ENCODE results near the gene PHPT1.
"Not testable (repeated sequence)": the region's sequence is repeated elsewhere in the genome, so short reads cannot be mapped to it uniquely, and the experiment has no call there.

Gene PHPT1

DNA sequence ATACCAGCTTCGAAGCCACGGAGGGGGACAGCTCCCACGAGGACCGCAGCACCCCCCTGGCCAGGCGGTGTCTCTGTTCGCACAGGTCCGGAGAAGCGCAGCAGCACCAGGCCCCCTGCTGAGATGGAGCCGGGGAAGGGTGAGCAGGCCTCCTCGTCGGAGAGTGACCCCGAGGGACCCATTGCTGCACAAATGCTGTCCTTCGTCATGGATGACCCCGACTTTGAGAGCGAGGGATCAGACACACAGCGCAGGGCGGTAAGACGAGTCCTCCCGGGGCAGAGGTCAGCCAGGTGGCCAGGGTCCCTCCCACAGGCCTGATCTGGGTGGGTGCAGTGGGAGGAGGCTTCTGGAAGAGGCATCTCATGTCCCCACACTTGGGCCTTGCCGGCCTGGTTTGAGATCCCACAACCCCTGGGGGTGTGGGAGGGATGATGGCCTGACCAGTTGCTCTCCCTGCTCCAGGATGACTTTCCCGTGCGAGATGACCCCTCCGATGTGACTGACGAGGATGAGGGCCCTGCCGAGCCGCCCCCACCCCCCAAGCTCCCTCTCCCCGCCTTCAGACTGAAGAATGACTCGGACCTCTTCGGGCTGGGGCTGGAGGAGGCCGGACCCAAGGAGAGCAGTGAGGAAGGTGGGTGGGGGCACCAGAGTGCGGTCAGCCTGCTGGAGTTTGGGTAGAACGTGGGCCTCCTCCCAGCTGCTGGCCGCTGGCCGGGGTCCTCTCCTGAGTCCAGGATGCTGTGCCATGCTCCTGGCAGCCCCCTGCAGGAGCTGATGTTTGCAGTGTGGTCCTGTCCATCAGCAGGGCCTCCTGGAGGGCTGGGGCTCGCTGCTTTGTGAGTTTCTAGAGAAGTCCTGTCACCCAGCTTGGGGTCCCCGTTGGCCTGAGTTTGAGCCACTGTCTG is 9.7 kb upstream of the PHPT1 start:
- TF ChIP-seq SP1 (IDR thresholded peaks at IDR 0.05), result no peak
- TF ChIP-seq ELF4 (IDR thresholded peaks at IDR 0.05), result no peak
- no peak for TF ChIP-seq HDGF (IDR thresholded peaks at IDR 0.05; ENCODE audit: borderline replicate concordance)
- no peak for TF ChIP-seq FOXA1 (IDR thresholded peaks at IDR 0.05)
- no peak for DNase-seq (ENCODE audit: extremely low spot score)
- CTCF ChIA-PET, result no interaction called here
- POLR2A ChIA-PET, result interaction anchor here (1.8 kb wide), 1 partner anchor 17 kb away, joined by 4 read pairs; no protein-coding TSS in a partner anchor

DNA sequence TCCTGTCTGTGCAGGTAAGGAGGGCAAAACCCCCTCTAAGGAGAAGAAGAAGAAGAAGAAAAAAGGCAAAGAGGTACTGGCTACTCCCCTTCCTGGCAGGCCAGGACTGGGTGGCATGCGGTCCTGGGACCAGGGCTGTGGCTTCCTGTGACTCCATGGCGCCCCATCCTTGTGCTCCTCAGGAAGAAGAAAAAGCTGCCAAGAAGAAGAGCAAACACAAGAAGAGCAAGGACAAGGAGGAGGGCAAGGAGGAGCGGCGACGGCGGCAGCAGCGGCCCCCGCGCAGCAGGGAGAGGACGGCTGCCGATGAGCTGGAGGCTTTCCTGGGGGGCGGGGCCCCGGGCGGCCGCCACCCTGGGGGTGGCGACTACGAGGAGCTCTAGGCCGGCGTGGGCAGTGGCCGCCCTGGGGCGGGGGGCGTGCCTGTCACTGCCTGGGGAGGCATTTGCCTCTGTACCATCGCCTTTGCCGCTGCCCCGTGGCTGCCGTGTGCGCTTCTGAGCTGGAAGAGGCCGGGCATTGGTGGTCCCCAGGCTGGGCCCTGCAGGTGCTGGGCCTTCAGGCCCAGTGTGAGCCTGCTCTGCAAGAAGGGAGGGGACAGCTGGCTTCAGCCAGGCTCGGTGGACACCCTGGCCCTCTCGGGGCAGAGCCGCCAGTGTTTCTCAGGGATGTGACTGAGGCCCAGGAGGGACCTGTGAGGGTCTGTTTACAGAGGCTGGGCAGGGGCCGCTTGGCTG is 8.9 kb upstream of the PHPT1 start:
- POLR2A ChIA-PET, result interaction anchor here (1.8 kb wide), 1 partner anchor 18 kb away, joined by 4 read pairs; no protein-coding TSS in a partner anchor
- no peak for DNase-seq (ENCODE audit: extremely low spot score)
- TF ChIP-seq HDGF (IDR thresholded peaks at IDR 0.05; ENCODE audit: borderline replicate concordance) (no peak), L3MBTL2 (conservative IDR thresholded peaks at IDR 0.05) (no peak), LEF1 (IDR thresholded peaks at IDR 0.05; ENCODE audit: borderline replicate concordance) (no peak), SUZ12 (IDR thresholded peaks at IDR 0.05) (no peak), SP1 (IDR thresholded peaks at IDR 0.05) (no peak), ELF4 (IDR thresholded peaks at IDR 0.05) (no peak), NFRKB (IDR thresholded peaks at IDR 0.05) (no peak), TARDBP (IDR thresholded peaks at IDR 0.05) (no peak), FOXK2 (IDR thresholded peaks at IDR 0.05) (no peak), ARNT (IDR thresholded peaks at IDR 0.05) (no peak), ZNF384 (IDR thresholded peaks at IDR 0.05) (no peak), FOXM1 (IDR thresholded peaks at IDR 0.05; ENCODE audit: borderline replicate concordance) (no peak)
- TF ChIP-seq, protein P1, sequence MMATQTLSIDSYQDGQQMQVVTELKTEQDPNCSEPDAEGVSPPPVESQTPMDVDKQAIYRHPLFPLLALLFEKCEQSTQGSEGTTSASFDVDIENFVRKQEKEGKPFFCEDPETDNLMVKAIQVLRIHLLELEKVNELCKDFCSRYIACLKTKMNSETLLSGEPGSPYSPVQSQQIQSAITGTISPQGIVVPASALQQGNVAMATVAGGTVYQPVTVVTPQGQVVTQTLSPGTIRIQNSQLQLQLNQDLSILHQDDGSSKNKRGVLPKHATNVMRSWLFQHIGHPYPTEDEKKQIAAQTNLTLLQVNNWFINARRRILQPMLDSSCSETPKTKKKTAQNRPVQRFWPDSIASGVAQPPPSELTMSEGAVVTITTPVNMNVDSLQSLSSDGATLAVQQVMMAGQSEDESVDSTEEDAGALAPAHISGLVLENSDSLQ (IDR thresholded peaks at IDR 0.05), result no peak
- CTCF ChIA-PET, result no interaction called here

DNA sequence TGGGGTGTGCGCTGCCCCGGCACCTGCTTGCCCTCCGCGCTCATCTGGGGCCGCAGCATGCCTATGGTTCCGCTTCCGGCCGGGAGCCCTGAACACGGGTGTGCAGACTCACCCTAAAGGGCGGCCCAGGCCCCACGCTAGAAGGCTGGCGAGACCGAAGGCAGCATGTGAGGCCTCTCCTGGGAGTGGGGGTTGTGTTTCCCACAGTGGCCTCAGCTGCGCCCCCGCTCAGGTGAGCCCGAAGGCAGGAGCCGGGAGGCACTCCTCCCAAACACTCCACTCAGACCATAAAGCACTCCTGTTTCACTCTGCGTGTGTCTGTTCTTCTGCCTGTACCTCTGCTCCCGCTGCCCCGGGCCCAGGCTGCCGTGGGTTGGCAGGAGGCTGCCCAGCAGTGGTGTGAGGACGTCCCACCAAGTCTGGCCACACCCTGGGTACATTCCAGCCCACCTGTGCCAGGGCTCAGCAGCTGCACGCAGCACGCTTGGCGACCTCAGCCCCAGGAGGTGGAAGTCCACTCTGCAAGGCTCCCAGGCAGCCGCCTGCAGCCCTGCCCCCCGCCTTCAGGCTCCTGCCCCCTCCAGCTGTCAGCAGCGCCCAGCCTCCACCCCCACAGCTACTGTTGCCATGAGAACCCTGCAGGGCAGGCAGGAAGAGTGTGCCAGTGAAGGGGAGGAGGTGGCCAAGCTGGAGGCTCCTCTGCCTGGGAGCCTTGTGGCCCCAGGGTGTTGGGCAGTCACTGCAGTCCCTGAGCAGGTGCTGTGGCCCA is 8.1 kb upstream of the PHPT1 start:
- no peak for DNase-seq (ENCODE audit: extremely low spot score)
- no peak for TF ChIP-seq LEF1 (IDR thresholded peaks at IDR 0.05; ENCODE audit: borderline replicate concordance)
- TF ChIP-seq FOXA1 (IDR thresholded peaks at IDR 0.05), result no peak
- TF ChIP-seq SP1 (IDR thresholded peaks at IDR 0.05), result no peak
- no peak for TF ChIP-seq TARDBP (IDR thresholded peaks at IDR 0.05)
- no peak for TF ChIP-seq ZNF384 (IDR thresholded peaks at IDR 0.05)
- TF ChIP-seq BHLHE40 (IDR thresholded peaks at IDR 0.05; ENCODE audit: borderline replicate concordance), result no peak
- TF ChIP-seq FOXK2 (IDR thresholded peaks at IDR 0.05), result no peak
- TF ChIP-seq NFRKB (IDR thresholded peaks at IDR 0.05), result no peak
- TF ChIP-seq CTBP1 (IDR thresholded peaks at IDR 0.05; ENCODE audit: borderline replicate concordance), result no peak
- no peak for TF ChIP-seq L3MBTL2 (conservative IDR thresholded peaks at IDR 0.05)
- TF ChIP-seq FOXM1 (IDR thresholded peaks at IDR 0.05; ENCODE audit: borderline replicate concordance), result no peak
- TF ChIP-seq HDGF (IDR thresholded peaks at IDR 0.05; ENCODE audit: borderline replicate concordance), result no peak
- TF ChIP-seq ELF4 (IDR thresholded peaks at IDR 0.05), result no peak
- no peak for TF ChIP-seq ARNT (IDR thresholded peaks at IDR 0.05)
- no peak for TF ChIP-seq SUZ12 (IDR thresholded peaks at IDR 0.05)
- ChIA-PET CTCF (interaction anchor here (0.6 to 1.9 kb wide), 2 partner anchors 16 to 188 kb away, joined by 3 to 6 read pairs; partner anchors contain the start of gene ABCA2), POLR2A (interaction anchor here (1.8 kb wide), 1 partner anchor 19 kb away, joined by 4 read pairs; no protein-coding TSS in a partner anchor)

DNA sequence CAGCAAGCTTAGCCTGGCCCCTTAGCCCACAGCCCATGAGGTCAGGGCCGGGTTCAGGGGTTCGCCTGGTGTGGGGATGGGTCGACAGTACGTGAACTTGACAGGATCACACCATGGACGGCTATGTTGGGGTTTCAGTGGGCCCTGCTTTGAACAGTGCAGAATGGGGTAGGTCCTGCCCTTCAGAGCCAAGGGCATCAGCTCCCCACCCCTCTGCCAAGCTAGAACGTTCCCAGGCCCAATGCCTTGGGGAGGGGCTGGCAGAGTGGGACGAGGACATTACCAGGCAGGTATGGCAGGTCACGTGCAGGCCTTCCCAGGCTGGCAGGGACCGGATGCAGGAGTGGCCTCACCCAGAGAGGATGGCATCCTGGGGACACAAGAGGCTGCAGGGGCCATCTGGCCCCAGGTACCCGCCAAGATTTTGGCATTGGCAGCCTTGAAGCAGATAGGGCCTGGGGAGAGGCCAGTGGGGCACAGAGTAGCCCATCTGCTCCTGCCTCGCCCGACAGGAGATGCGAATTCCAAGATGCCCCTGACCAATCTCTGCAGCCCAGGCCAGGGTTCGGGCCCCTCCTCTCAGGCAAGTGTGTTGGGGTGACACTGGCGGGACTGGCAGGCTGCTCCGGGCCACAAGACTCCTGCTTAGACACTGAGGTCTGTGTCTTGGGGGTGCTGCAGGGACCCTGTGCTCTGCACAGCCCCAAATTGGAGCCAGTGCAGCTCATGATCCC is 7.4 kb upstream of the PHPT1 start:
- not testable (repeated sequence) for DNase-seq (ENCODE audit: extremely low spot score)
- POLR2A ChIA-PET, result interaction anchor here (0.8 to 2.0 kb wide), 2 partner anchors 16 to 34 kb away, joined by 4 to 8 read pairs; partner anchors contain the start of gene RABL6
- CTCF ChIA-PET, result interaction anchor here (0.5 to 1.9 kb wide), 7 partner anchors 12 to 187 kb away, joined by 3 to 8 read pairs (median 4); partner anchors contain the start of gene ABCA2

DNA sequence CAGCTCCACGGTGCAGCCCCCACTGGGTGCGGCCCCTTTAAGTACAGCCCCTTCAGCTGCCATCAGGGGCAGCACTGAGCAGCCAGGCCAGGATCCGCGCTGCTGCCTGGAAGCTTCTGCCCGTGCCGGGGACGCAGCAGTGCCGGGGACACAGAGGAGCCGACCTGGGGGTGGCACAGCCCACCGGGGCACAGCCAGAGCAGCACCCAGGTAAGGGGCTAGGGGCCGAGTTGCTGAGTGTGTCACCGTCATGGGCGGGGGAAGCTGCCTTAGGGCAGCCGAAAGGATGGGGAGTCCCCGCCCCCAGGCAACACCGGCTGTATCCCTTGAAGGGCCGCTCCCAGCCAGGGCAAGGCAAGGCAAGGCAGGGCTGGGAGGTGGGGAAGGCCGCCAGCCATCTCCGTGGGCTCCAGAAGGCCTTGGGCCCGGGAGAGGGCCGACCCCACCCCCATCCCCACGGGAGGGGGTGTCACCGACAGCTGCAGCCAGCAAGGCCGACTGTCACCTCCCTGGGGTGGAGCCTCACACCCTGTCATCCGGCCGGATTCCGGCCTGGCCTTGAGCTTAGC is 6.7 kb upstream of the PHPT1 start, which contains the start of gene AJM1:
Gene AJM1, plus strand, starts transcription at position 99 of the 569 bp plus-strand sequence. CDS start 1,937 bp downstream, outside the sequence.
- DNase-seq (ENCODE audit: extremely low spot score), result peak; percentile 74
- ChIA-PET POLR2A (interaction anchor here (0.8 to 2.0 kb wide), 2 partner anchors 17 to 35 kb away, joined by 4 to 8 read pairs; partner anchors contain the start of gene RABL6), CTCF (interaction anchor here (0.5 to 1.9 kb wide), 10 partner anchors 10 to 193 kb away, joined by 3 to 8 read pairs (median 4); partner anchors contain the start of gene ABCA2)

DNA sequence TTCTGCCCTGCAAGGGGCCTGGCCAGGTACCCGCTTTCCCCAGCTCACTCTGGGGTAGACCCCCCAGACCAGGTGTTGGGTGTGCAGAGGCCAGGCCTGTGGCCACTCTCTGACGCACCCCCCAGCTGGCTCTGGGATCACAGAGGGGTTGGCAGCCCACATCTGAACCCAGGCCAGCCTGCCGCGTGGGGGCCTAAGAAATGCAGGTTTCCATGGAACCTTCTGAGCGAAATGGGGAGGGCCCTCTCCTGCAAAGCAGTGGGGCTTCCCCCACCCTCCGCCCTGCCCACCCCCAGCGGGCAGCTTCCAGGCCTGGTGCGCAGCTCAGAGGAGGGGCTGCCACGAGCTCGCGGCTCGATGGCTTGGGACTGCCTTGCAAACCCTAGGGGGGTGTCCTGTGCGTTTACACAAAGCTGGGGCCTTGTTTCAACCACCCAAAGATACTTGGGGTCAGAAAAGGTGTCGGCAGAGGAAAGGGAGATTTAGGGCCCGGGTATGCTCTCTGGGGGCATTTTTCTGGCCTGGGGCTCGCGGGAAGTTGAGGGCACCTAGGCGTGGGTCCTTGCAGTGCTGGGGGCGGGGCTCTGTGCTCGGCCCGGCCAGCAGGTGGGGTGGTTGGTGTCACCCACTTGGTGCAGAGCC is 5.9 kb upstream of the PHPT1 start:
- not testable (repeated sequence) for DNase-seq (ENCODE audit: extremely low spot score)
- ChIA-PET POLR2A (interaction anchor here (2.0 kb wide), 1 partner anchor 36 kb away, joined by 8 read pairs; the partner anchor contains the start of gene RABL6), CTCF (interaction anchor here (0.8 to 1.9 kb wide), 6 partner anchors 24 to 192 kb away, joined by 3 to 8 read pairs (median 4); partner anchors contain the start of gene ABCA2)

DNA sequence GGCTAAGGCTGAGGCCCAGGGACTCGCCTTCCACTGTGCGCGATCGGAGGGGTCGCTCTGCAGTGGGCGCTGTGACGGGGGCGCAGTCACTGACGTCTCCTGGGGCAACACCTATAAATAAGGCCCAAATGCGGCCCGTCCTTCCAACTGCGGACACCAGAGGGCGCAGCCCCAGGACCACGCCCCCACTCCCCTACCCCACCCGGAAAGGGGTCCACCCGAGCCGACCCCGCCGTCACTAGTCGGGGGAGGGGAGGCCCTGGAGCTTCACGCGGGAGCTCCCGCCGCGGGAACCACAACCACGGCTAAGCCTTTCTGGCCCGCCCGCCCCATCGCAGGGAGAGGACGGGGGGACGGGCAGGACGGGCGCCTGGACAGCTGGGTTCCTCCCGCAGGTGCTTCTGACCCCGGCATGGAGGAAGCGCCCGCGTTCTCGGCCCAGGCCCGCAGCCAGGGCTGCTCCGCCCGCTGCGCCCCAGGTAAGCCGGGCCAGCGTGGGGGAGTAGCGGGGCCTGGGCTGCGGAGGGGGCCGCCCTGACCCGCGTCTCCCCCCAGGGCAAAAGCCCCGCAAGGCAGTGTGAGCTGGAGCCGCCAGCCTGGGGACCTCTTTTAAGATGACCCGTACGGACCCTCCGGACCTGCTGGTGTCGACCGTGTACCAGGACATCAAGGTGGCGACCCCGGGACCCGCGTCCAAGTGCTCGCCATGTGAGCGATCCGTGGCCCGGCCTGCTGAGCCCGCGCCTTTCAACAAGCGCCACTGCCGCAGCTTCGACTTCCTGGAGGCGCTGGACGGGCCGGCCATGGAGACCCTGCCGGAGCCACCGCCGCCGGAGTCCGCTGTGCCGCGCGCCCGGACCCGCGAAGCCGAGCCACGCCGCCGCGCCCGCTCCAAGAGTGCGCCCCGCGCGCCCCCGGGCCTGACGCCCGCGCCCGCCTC is 5.1 kb upstream of the PHPT1 start:
- DNase-seq (ENCODE audit: extremely low spot score); POLR2A ChIA-PET: not testable (repeated sequence)
- CTCF ChIA-PET, result interaction anchor here (1.6 kb wide), 1 partner anchor 191 kb away, joined by 5 read pairs; no protein-coding TSS in a partner anchor
